BJ (cell line): ENCODE results near the gene KAT5. TPM values are rescaled to one million over a fixed set of nuclear protein-coding genes. Genes with fewer than 3 reads are reported as not detected.
"Not testable (repeated sequence)": the region's sequence is repeated elsewhere in the genome, so short reads cannot be mapped to it uniquely, and the experiment has no call there.

Experiments
- CTCF ChIA-PET: fragments of 350-600 bp; formaldehyde crosslinking; extraction: SDS; loops from one replicate; lab custom pipeline; 2021; ENCODE audit warnings: antibody characterized with exemption, inconsistent platforms; lab: Yijun Ruan, JAX
- POLR2A ChIA-PET: fragments of 300-600 bp; sonication (Branson Sonifier 250); formaldehyde crosslinking; extraction: SDS; loops from one replicate; lab custom pipeline; 2021; ENCODE audit warnings: antibody characterized with exemption; lab: Charles Lee
- DNase-seq: peaks from one replicate; pipeline ENCODE4 v3.0.0-alpha.2; 2011; ENCODE audit warnings: low read depth
- H3K27me3 ChIP-seq: 2 replicates; pipeline ENCODE4 v1.6.0; 2011; ENCODE audit warnings: low read length; ENCODE audit not compliant: control insufficient read depth, insufficient read depth
- H3K36me3 ChIP-seq: 2 replicates; pipeline ENCODE4 v1.5.1; 2011; ENCODE audit warnings: low read length; ENCODE audit not compliant: control insufficient read depth, insufficient read depth
- H3K4me3 ChIP-seq: 2 replicates; pipeline ENCODE4 v1.5.1; 2011; ENCODE audit warnings: low read depth, mild to moderate bottlenecking, control low read depth, low read length
- CTCF ChIP-seq: IDR thresholded peaks from 2 replicates; pipeline ENCODE4 v1.5.1; 2011; ENCODE audit warnings: low read depth, mild to moderate bottlenecking, control low read depth, inconsistent platforms, low read length, moderate library complexity; ENCODE audit not compliant: insufficient read depth
- polyA plus RNA-seq: library from polyadenylated mRNA; depleted of rRNA; stranded (reverse); fragments of >200 nt; gene quantifications from 2 replicates; pipeline ENCODE4 v1.2.3, GENCODE V29; 2011

Gene KAT5
- polyA plus RNA-seq, 1 experiment = 50.9 TPM

DNA sequence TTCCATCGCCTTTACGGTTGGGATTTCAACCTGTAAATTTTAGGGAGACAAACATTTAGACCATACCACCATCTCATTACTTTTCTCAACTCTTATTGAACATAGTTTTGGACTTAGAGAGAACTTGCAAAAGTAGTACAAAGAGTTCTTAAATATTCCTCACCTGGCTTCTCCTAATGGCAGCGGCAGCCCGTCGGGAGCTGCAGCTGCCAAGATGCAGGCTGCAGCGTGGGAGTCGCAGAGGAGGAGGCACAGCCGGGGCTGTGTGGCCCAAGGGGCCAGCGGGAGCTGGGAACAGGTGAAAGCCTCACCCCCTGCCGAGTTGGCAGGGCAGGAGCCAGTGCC is 31.6 kb downstream of the KAT5 start:
- no peaks in the 10 kb centered on the region for H3K36me3 ChIP-seq
- peaks cover 8% of the 10 kb centered on the region for H3K27me3 ChIP-seq
- TF ChIP-seq CTCF = no peak
- DNase-seq = no peak
- ChIA-PET POLR2A (no interaction called here), CTCF (interaction anchor here (1.0 to 1.6 kb wide), 3 partner anchors 12 to 74 kb away, joined by 3 to 5 read pairs (median 4); no protein-coding TSS in a partner anchor)
- H3K4me3 ChIP-seq = no peak overlapping the region

DNA sequence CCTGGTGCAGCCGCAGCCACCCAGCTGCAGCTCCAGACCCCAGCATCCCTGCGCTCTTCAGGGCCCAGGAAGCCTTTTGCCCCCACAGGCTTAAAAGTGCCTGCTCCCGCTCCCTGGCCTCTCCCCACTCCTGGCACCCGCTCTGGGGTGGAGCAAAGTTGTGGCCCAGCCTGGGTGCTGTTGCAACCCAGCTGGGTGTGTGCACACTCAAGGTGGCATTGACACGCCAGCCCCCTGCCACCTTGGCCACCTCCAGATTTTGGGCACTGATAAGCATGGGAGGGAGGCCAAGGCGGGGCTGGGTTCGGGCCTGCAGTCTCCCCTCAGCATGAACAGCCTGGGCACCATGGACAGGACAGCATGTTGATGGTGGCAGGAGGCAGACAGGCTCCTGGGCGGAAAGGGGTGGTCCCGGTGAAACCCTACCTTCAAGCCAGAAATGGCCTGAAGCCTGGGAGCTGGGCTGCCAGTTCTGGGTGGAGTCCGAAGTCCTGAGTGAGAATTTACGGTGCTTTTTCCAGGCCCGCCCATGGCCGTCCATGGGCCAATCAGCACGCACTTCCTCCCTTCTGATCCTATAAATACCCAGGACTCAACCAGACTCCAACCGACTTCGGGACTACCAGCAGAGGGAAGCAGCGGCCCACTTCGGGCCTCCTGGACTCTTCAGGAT is 32.1 kb downstream of the KAT5 start:
- no peak for DNase-seq
- ChIA-PET POLR2A (no interaction called here), CTCF (interaction anchor here (0.6 to 1.6 kb wide), 7 partner anchors 11 to 73 kb away, joined by 3 to 6 read pairs (median 3); partner anchors contain the start of gene RNASEH2C)
- no peak overlapping the region for H3K4me3 ChIP-seq
- H3K27me3 ChIP-seq = peaks cover 9% of the 10 kb centered on the region
- no peaks in the 10 kb centered on the region for H3K36me3 ChIP-seq
- peak; percentile 47 for TF ChIP-seq CTCF

GRCh38 chr11:65744699-65745042 is 32.6 kb downstream of the KAT5 start:
- no peak overlapping the region for H3K4me3 ChIP-seq
- peaks cover 12% of the 10 kb centered on the region for H3K27me3 ChIP-seq
- H3K36me3 ChIP-seq = no peaks in the 10 kb centered on the region
- TF ChIP-seq CTCF = no peak
- ChIA-PET CTCF (interaction anchor here (0.6 to 1.6 kb wide), 6 partner anchors 10 to 73 kb away, joined by 3 to 6 read pairs (median 3); partner anchors contain the start of gene RNASEH2C), POLR2A (no interaction called here)
- no peak for DNase-seq

- Histone ChIP-seq H3K27me3 (peaks cover 12% of the 10 kb centered on the region), H3K36me3 (no peaks in the 10 kb centered on the region), H3K4me3 (no peak overlapping the region)
- TF ChIP-seq CTCF = no peak
- DNase-seq = no peak
- CTCF ChIA-PET = interaction anchor here (0.6 to 1.6 kb wide), 4 partner anchors 21 to 72 kb away, joined by 3 to 6 read pairs (median 4); no protein-coding TSS in a partner anchor
- POLR2A ChIA-PET = no interaction called here
Measured at GRCh38 chr11:65745049-65745448, 33.0 kb downstream of the KAT5 start.

DNA sequence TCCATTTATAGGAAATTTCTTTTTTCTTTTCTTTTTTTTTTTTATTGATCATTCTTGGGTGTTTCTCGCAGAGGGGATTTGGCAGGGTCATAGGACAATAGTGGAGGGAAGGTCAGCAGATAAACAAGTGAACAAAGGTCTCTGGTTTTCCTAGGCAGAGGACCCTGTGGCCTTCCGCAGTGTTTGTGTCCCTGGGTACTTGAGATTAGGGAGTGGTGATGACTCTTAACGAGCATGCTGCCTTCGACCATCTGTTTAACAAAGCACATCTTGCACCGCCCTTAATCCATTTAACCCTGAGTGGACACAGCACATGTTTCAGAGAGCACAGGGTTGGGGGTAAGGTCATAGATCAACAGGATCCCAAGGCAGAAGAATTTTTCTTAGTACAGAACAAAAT is 50.1 kb downstream of the KAT5 start:
- H3K36me3 ChIP-seq, H3K27me3 ChIP-seq, H3K4me3 ChIP-seq, POLR2A ChIA-PET, DNase-seq: not testable (repeated sequence)
- CTCF ChIA-PET = interaction anchor here (0.9 to 4.0 kb wide), 2 partner anchors 8 to 18 kb away, joined by 4 to 14 read pairs; no protein-coding TSS in a partner anchor

- POLR2A ChIA-PET, H3K4me3 ChIP-seq, H3K36me3 ChIP-seq, CTCF ChIA-PET, H3K27me3 ChIP-seq, DNase-seq: not testable (repeated sequence)
Measured at GRCh38 chr11:65762816-65763215, 50.8 kb downstream of the KAT5 start.
